MG63 (cell line): ENCODE data around the gene MCRIP2. TPM values are rescaled to one million over a fixed set of nuclear protein-coding genes. Genes with fewer than 3 reads are reported as not detected.

Experiments used
- DNase-seq: peaks from one replicate; pipeline ENCODE4 v3.0.0-alpha.2; 2020
- H3K27me3 ChIP-seq: fragments of 250-450 bp; sonication (Bioruptor Pico); 2 replicates; pipeline ENCODE4 v1.5.1; 2020; ENCODE audit warnings: mild to moderate bottlenecking, moderate library complexity
- H3K36me3 ChIP-seq: fragments of 250-450 bp; sonication (Bioruptor Pico); 2 replicates; pipeline ENCODE4 v1.5.1; 2020; ENCODE audit warnings: mild to moderate bottlenecking, moderate library complexity
- H3K4me3 ChIP-seq: fragments of 250-450 bp; sonication (Bioruptor Pico); 2 replicates; pipeline ENCODE4 v1.5.1; 2020; ENCODE audit warnings: mild to moderate bottlenecking, moderate library complexity
- H3K9me3 ChIP-seq: fragments of 250-450 bp; sonication (Bioruptor Pico); 2 replicates; pipeline ENCODE4 v1.5.1; 2020; ENCODE audit warnings: mild to moderate bottlenecking, moderate library complexity
- total RNA-seq: library from RNA; depleted of rRNA; stranded (reverse); fragments of >200 nt; shearing (Covaris generic); gene quantifications from 2 replicates; pipeline ENCODE4 v1.2.3, GENCODE V29; 2014; ENCODE audit warnings: low replicate concordance

Gene MCRIP2
- total RNA-seq, 1 experiment from 2014 or later, result 50.3 TPM

DNA sequence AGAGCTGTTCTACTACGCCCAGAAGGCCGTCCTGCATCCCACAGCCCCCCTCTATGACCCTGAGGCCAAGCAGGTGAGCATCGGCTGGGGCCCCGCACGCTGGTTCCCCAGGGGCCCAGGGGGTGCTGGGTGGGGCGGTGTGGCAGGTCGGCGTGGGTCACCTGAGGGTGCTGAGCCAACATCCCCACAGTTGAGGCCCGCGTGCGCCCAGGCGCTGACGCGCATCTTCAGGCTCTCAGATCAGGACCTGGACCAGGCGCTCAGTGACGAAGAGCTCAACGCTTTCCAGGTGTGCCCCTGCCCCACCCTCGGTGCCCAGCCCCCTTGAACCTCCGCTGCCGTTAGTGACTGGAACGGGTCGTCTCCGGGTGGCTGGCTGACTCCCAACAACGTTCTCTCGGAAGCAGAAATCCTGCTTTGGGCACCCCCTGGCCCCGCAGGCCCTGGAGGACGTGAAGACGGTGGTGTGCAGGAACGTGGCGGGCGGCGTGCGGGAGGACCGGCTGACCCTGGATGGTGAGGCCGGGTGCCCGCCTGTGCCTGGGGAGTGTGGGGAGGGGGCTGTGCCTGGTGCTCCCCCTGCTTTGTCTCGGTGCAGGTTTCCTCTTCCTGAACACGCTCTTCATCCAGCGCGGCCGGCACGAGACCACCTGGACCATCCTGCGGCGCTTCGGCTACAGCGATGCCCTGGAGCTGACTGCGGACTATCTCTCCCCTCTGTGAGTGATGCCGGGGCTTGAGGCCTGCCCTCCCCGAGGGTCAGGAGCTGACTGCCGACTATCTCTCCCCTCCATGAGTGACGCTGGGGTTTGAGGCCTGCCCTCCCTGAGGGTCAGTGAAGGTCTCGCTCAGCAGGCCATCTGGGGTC is 29.1 kb downstream of the MCRIP2 start:
- DNase-seq, result no peak
- Histone ChIP-seq H3K27me3 (no peaks in the 10 kb centered on the region), H3K36me3 (peaks cover 65% of the 10 kb centered on the region), H3K9me3 (no peaks in the 10 kb centered on the region), H3K4me3 (no peak overlapping the region)

DNA sequence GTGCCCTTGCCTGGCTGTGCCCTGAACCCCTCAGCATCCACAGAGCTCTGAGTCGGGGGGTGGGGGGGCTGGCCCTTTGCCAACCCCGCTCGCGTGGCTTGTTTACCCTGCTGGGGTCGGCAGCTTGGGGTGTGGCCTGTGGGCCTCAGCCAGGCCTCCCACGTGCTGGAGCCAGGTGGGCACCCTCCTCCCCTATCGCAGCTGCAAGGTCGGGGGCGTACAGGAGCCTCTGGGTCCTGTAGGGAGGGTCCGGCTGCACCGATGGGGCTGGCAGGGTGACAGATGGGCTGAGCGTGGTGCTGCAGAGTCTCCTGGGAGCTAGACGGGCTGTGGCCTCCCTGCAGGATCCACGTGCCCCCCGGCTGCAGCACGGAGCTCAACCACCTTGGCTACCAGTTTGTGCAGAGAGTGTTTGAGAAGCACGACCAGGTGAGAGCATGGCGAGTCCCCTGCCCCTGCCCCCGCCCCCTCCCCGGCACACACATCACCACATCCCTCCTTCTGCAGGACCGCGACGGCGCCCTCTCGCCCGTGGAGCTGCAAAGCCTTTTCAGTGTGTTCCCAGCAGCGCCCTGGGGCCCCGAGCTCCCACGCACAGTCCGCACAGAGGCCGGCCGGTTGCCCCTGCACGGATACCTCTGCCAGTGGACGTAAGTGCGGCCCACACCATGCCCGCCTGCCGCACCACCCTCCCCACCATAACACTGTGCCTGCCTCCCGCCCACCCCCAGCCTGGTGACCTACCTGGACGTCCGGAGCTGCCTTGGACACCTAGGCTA is 29.9 kb downstream of the MCRIP2 start:
- Histone ChIP-seq H3K9me3 (no peaks in the 10 kb centered on the region), H3K27me3 (no peaks in the 10 kb centered on the region), H3K36me3 (peaks cover 65% of the 10 kb centered on the region), H3K4me3 (no peak overlapping the region)
- DNase-seq, result no peak

DNA sequence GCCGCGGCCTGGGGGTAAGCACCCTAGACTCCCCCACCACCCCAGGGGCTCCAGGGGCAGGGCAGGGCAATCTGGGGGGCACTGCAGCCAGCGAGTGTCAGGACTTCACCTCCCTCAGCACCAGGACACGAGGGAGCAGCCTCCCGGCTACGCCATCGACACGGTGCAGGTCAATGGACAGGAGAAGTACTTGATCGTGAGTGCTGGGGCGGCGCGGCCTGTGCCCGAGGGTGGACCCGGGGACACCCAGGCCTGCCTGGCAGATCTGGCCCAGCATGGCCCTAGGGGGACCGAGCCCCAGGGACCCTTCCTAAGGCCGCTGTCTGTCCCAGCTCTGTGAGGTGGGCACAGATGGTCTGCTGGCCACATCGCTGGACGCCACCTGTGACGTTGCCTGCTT is 30.7 kb downstream of the MCRIP2 start:
- Histone ChIP-seq H3K36me3 (peaks cover 63% of the 10 kb centered on the region), H3K27me3 (no peaks in the 10 kb centered on the region)
- DNase-seq, result no peak

DNA sequence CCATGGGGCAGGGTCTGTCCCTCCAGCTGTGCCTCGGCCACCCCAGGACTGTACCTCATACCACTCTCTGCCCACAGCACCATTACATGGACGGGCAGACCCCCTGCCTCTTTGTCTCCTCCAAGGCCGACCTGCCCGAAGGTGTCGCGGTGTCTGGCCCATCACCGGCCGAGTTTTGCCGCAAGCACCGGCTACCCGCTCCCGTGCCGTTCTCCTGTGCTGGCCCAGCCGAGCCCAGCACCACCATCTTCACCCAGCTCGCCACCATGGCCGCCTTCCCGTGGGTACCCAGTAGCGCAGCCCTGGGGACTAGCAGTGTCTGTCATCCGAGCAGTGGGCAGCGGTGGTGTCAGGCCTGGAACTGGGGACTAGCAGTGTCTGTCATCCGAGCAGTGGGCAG is 31.2 kb downstream of the MCRIP2 start:
- no peak for DNase-seq
- no peaks in the 10 kb centered on the region for H3K27me3 ChIP-seq
- no peaks in the 10 kb centered on the region for H3K9me3 ChIP-seq
- H3K4me3 ChIP-seq, result no peak overlapping the region
- peaks cover 59% of the 10 kb centered on the region for H3K36me3 ChIP-seq

More for the DNA sequence above, 30.7 kb downstream of the MCRIP2 start:
- Histone ChIP-seq H3K9me3 (no peaks in the 10 kb centered on the region), H3K4me3 (no peak overlapping the region)

DNA sequence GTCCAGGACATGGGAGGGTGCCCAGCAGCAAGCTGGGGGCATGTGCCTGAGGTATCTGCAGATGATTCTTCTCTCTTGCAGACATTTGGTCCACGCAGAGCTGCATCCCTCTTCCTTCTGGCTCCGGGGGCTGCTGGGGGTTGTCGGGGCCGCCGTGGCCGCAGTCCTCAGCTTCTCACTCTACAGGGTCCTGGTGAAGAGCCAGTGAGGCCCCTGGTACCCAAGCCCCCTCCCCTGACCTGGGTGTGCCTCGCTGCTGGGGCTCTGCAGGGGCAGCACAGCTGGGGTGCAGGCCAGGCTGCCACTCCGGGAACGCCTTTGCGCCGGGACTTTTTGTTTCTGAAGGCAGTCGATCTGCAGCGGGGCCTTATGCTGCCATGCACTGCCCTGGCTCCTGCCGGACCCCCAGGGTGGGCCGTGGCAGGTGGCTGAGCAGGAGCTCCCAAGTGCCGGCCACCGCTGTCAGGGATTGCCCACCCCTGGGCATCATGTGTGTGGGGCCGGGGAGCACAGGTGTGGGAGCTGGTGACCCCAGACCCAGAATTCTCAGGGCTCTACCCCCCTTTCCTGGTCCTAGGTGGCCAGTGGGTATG is 31.9 kb downstream of the MCRIP2 start:
- Histone ChIP-seq H3K9me3 (no peaks in the 10 kb centered on the region), H3K4me3 (no peak overlapping the region), H3K27me3 (no peaks in the 10 kb centered on the region), H3K36me3 (peaks cover 55% of the 10 kb centered on the region)
- no peak for DNase-seq

DNA sequence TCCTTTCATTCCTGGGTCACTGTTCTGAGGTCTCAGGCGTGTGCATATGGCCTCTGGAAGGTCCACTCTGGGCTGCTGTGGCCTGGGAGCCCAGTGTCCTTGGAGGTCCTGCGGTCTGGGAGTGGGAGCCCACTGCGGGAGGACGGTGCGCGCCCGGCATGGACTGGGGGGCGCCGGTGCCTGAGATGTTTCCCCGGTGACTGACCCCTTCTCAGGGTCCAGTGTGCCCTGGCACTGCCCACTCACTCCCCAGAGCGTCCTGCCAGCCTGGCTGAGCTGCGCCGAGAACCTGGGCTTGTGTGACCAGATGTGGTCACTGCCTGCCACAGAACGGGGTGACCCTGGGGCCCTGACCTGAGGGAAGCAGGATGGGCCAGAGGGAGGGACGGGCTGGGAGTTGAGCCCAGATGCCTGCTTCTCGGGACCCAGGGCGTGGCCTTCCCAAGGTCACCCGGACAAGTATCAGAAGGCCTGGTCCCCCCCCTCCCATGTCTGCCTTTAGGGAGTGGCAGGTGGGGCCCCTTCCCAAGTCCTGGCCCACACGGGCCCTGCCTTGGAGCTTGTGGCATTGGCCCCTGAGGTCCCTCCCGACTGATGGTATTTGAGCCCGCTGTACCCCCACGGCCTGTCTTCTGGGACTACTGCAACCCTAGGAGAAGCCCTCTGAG is 32.7 kb downstream of the MCRIP2 start:
- Histone ChIP-seq H3K4me3 (no peak overlapping the region), H3K9me3 (no peaks in the 10 kb centered on the region), H3K36me3 (peaks cover 49% of the 10 kb centered on the region), H3K27me3 (no peaks in the 10 kb centered on the region)
- no peak for DNase-seq

DNA sequence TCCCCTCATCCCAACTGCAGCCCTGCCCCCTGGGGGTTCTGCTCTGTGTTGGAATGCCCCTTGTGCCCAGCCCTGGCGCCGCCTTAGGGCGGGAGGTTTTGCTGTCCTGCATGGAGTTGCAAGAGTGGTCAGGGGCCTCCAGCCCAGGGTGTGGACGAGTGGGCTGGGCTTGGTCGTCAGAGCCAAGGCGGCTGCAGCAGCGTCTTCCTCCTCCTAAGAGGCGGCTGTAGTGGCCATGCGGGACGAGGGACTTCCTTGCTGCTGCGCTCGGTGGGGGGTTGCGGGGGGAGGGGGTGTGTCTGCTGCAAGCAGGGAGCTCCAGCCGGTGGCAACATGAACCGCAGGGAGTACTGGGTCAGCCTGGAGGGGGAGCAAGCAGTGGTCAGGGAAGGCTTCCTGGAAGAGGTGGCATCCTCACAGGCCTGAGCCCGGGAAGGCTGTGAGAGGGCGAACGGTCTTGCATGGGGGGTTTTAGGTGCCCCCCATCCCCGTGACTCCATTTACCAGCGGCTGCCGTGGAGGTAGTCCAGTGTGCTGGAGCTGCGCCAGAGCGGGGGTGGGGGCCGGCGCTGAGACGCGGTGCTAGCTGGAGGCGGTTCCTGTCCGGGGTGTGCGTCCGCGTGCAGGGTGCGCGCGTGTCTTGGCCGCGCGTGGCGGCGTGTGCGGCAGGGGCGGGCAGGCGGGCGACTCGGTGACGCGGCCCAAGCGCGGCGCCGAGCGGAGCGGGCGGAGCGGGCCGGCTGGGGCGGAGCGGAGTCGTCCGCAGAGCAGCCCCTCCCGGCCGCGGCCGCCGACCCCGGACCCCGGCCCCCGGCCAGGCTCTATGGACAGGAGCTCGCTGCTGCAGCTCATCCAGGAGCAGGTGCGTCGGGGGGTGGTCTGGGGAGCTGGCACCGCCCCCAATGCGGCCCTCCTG is 33.6 kb downstream of the MCRIP2 start, which contains the start of gene RHBDL1:
Gene RHBDL1, plus strand, starts transcription at position 704 of the 916 bp plus-strand sequence. Its CDS starts 120 bp downstream, at position 824.
- Histone ChIP-seq H3K36me3 (peaks cover 40% of the 10 kb centered on the region), H3K9me3 (no peaks in the 10 kb centered on the region), H3K4me3 (no peak within 1 kb of the TSS), H3K27me3 (no peaks in the 10 kb centered on the region)
- no peak for DNase-seq

DNA sequence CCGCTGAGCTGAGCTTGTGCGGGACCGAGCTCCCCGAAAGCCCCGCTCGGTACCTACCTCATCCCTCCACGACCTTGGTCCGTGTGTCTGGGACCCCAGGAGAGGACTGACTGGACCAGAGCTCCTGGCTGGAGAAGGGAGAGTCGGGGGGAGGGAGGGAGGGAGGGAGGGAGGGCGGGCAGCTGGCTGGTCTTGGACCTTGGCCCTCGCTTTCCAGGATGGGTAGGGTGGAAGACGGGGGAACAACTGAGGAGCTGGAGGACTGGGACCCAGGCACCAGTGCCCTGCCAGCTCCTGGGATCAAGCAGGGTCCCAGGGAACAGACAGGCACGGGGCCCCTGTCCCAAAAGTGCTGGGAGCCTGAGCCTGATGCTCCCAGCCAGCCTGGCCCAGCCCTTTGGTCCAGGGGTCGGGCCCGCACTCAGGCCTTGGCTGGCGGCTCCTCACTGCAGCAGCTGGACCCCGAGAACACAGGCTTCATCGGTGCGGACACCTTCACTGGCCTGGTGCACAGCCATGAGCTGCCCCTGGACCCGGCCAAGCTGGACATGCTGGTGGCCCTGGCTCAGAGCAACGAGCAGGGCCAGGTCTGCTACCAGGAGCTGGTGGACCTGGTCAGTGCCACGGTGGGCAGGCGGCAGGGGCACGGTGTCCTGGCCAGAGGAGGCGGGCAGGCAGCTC is 34.4 kb downstream of the MCRIP2 start:
- DNase-seq, result no peak
- Histone ChIP-seq H3K27me3 (no peaks in the 10 kb centered on the region), H3K36me3 (peaks cover 33% of the 10 kb centered on the region), H3K4me3 (no peak overlapping the region), H3K9me3 (no peaks in the 10 kb centered on the region)

DNA sequence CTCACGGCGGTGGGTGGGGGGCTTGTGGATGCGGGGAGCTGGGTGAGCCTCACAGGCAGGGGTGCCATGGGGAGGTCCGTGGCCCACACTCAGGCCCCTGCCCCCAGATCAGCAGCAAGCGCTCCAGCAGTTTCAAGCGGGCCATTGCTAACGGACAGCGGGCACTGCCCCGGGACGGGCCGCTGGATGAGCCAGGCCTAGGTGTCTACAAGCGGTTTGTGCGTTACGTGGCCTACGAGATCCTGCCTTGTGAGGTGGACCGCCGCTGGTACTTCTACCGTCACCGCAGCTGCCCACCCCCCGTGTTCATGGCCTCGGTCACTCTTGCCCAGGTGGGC is 34.9 kb downstream of the MCRIP2 start:
- Histone ChIP-seq H3K9me3 (no peaks in the 10 kb centered on the region), H3K36me3 (peaks cover 34% of the 10 kb centered on the region), H3K27me3 (no peaks in the 10 kb centered on the region), H3K4me3 (no peak overlapping the region)
- no peak for DNase-seq

DNA sequence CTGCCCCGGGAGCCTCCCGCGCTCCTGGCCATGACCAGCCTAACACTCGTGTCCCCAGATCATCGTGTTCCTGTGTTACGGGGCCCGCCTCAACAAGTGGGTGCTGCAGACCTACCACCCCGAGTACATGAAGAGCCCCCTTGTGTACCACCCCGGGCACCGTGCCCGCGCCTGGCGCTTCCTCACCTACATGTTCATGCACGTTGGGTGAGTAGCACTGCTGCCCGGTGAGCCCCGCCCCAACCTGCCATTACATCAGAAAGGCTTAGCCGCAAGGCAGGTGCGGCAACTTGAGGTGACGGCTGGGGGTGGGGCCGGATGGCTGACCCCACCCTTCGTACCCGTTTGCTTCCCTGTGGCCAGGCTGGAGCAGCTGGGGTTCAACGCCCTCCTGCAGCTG is 35.3 kb downstream of the MCRIP2 start:
- H3K27me3 ChIP-seq, result no peaks in the 10 kb centered on the region
- no peaks in the 10 kb centered on the region for H3K9me3 ChIP-seq
- peaks cover 36% of the 10 kb centered on the region for H3K36me3 ChIP-seq
- H3K4me3 ChIP-seq, result no peak overlapping the region
- DNase-seq, result no peak

DNA sequence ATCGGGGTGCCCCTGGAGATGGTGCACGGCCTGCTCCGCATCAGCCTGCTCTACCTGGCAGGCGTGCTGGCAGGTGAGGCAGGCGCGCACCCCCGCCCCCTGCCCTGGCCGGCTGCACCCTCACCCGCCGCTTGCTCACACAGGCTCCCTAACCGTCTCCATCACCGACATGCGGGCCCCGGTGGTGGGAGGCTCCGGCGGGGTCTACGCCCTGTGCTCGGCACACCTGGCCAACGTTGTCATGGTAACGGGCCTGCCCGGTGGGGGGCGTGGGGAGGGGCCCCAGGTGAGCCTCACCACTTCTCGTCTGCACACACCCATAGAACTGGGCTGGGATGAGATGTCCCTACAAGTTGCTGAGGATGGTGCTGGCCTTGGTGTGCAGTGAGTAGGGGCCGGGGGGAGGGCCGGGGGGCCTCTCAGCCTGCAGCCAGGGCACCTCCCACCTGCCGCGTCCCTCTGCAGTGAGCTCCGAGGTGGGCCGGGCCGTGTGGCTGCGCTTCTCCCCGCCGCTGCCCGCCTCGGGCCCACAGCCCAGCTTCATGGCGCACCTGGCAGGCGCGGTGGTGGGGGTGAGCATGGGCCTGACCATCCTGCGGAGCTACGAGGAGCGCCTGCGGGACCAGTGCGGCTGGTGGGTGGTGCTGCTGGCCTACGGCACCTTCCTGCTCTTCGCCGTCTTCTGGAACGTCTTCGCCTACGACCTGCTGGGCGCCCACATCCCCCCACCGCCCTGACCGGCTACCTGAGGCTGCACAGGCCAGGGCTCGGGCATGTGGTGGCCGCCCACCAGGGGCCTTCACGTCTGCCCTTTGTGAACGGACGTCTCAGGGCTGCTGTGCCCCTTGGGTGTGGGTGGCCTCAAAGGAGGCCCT is 35.9 kb downstream of the MCRIP2 start:
- no peak for DNase-seq
- H3K9me3 ChIP-seq, result no peaks in the 10 kb centered on the region
- H3K4me3 ChIP-seq, result no peak overlapping the region

DNA sequence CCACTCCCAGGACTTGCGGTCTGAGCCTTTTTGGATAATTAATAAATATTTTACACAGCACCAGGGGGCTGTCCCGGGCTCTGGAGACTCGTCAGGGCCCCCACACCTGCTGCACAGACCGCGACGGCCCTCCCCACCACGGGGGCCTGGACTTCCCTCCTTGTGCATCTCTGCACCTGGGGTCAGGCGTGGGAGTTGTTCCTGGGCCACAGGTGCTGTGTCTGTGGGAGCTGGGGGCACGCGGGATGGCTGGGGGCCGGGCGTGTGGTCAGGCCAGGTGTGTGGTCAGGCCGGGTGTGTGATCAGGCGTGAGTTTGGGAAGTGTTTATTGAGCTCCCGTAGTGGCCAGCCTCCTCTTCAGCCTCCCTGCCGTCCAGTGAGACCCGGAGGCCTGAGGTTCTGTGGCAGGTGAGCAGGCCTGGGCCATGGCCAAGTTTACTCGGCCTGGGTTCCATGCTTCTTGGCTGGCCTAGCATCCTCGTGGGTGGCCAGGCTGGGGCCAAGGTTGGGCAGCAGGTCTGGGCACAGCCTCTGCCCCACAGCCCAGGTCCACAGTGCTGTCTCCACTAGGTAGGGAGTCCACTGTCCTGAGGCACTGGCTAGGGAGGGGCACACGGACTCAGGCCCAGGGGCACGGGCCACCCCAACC is 36.7 kb downstream of the MCRIP2 start:
- no peaks in the 10 kb centered on the region for H3K9me3 ChIP-seq
- no peak for DNase-seq
- H3K36me3 ChIP-seq, result peaks cover 38% of the 10 kb centered on the region
- no peak overlapping the region for H3K4me3 ChIP-seq
- H3K27me3 ChIP-seq, result no peaks in the 10 kb centered on the region

More for the DNA sequence above, 35.9 kb downstream of the MCRIP2 start:
- peaks cover 36% of the 10 kb centered on the region for H3K36me3 ChIP-seq
- no peaks in the 10 kb centered on the region for H3K27me3 ChIP-seq

DNA sequence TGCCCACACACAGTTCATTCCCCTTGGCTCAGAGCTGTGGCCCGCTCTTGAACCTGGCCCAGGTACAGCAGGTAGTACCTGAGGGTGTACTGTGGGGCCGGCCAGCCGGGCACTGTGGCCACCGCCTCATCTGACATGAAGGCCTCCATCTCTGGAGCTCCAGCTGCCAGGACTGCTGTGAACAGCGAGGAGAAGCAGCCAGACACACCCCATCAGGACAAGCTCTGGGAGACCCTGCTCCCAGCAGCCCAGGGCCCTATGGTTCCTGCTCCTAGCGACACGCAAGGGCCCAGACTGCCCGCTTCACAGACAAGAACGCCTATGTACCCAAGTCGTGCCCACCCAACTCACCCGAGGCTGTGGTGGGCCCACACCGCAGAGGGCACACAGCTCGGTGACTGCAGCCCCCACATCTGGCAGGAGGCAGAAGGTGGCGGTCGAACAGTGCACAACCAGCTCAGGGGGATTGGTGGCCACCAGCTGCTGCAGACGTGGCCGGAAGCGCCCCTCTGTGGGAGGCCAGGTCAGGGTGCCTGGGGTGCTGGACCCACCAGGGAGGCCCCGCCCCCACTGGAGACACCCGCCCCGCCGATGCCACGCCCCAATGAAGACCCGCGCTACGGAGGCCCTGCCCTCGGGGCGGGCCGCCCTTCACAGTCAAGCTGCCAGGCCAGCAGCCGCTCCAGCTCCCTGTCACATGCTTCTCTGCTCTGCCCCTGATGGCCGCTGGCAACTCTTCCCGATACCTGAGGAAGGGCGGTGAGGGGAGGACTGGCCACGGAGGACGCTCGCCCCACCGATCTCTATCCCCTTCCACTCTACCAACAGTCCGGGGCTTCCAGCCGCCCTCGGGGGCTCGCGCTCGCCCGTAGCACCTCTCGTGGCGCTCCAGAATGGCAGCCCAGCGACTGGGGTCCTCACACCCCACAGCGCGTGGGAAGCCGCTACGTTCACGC is 37.5 kb downstream of the MCRIP2 start:
- DNase-seq, result peak; percentile 50
- H3K4me3 ChIP-seq, result peak overlapping the region; percentile 40
- no peaks in the 10 kb centered on the region for H3K27me3 ChIP-seq
- H3K9me3 ChIP-seq, result no peaks in the 10 kb centered on the region
- peaks cover 37% of the 10 kb centered on the region for H3K36me3 ChIP-seq
